Osteocyte (in vitro differentiated cells): ENCODE results near the gene SLC44A3. TPM values are rescaled to one million over a fixed set of nuclear protein-coding genes. Genes with fewer than 3 reads are reported as not detected.
A peak's percentile ranks its signal among the peaks of the same experiment; 100 is the strongest.

Source experiments
- DNase-seq: peaks from one replicate; pipeline ENCODE4 v3.0.0; 2021; ENCODE audit warnings: mixed read lengths; ENCODE audit not compliant: unreplicated experiment; ENCODE audit errors: extremely low spot score
- H3K27ac Mint-ChIP-seq: one replicate; pipeline ENCODE4 v1.8.0; 2021; ENCODE audit warnings: mild to moderate bottlenecking, mixed read lengths; ENCODE audit not compliant: unreplicated experiment
- H3K27me3 Mint-ChIP-seq: one replicate; pipeline ENCODE4 v1.8.0; 2021; ENCODE audit warnings: mixed read lengths; ENCODE audit not compliant: unreplicated experiment
- H3K36me3 Mint-ChIP-seq: one replicate; pipeline ENCODE4 v1.8.0; 2021; ENCODE audit warnings: mixed read lengths; ENCODE audit not compliant: unreplicated experiment
- H3K4me1 Mint-ChIP-seq: one replicate; pipeline ENCODE4 v1.8.0; 2021; ENCODE audit warnings: mixed read lengths; ENCODE audit not compliant: unreplicated experiment
- H3K4me3 Mint-ChIP-seq: one replicate; pipeline ENCODE4 v1.8.0; 2021; ENCODE audit warnings: mild to moderate bottlenecking, moderate library complexity, mixed read lengths; ENCODE audit not compliant: unreplicated experiment
- H3K9me3 Mint-ChIP-seq: one replicate; pipeline ENCODE4 v1.8.0; 2021; ENCODE audit warnings: mixed read lengths; ENCODE audit not compliant: unreplicated experiment
- total RNA-seq: library from RNA; stranded (reverse); gene quantifications from 2 replicates; pipeline ENCODE4 v1.2.1, GENCODE V29; 2021
- TF ChIP-seq, protein P1 (sequence below): fragments of 200-600 bp; sonication (generic); IDR thresholded peaks from 2 replicates; pipeline ENCODE4 v1.5.0; 2021; ENCODE audit warnings: antibody characterized with exemption, mild to moderate bottlenecking, moderate library complexity

Gene SLC44A3
- total RNA-seq, 1 donor from 2014 or later = 2.8 TPM

DNA sequence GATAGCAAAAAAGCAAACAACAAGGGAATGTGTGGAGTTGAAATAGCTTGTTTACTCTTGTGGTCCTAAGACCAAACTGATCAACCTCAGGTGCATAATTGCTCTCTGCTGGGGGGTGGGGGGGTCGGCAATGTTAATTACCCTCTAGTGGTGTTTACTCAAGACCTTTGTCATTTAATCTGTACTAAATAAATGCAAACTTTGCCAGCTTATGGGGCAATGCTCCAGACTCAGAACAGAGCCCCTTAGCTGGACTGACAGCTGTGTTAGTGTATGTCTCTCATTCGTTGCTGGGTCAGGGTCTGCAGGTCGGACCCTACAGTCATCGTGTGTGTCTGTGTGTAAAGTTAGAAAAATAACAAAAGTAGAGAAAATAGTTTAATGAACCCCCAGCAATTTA lies 7.2 kb upstream of the SLC44A3 start:
- H3K4me3 Mint-ChIP-seq = no peak overlapping the region
- H3K36me3 Mint-ChIP-seq = no peaks in the 10 kb centered on the region
- peaks cover 11% of the 10 kb centered on the region for H3K9me3 Mint-ChIP-seq
- no peaks in the 10 kb centered on the region for H3K4me1 Mint-ChIP-seq
- H3K27ac Mint-ChIP-seq = no peak overlapping the region
- TF ChIP-seq, protein P1, sequence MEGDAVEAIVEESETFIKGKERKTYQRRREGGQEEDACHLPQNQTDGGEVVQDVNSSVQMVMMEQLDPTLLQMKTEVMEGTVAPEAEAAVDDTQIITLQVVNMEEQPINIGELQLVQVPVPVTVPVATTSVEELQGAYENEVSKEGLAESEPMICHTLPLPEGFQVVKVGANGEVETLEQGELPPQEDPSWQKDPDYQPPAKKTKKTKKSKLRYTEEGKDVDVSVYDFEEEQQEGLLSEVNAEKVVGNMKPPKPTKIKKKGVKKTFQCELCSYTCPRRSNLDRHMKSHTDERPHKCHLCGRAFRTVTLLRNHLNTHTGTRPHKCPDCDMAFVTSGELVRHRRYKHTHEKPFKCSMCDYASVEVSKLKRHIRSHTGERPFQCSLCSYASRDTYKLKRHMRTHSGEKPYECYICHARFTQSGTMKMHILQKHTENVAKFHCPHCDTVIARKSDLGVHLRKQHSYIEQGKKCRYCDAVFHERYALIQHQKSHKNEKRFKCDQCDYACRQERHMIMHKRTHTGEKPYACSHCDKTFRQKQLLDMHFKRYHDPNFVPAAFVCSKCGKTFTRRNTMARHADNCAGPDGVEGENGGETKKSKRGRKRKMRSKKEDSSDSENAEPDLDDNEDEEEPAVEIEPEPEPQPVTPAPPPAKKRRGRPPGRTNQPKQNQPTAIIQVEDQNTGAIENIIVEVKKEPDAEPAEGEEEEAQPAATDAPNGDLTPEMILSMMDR = no peak
- no peak for DNase-seq
- H3K27me3 Mint-ChIP-seq = peaks cover 21% of the 10 kb centered on the region

DNA sequence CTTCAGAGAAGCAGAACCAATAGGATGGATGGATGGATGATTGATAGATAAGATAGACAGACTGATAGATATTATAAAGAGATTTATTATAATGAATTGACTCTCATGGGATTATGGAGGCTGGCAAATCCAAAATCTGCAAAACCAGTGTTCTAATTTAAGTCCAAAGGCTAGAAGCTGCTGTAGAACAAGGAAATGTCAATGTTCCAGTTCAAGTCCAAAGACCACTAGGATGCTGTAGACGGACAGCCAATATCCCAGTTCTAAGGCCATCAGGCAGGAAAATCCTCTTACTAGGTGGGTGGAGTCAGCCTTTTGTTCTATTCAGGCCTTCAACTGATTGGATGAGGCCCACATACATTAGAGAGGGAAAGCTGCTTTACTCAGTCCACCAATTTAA lies 4.1 kb upstream of the SLC44A3 start:
- no peaks in the 10 kb centered on the region for H3K36me3 Mint-ChIP-seq
- DNase-seq = no peak
- peaks cover 21% of the 10 kb centered on the region for H3K27me3 Mint-ChIP-seq
- TF ChIP-seq, protein P1 = no peak
- H3K9me3 Mint-ChIP-seq = peaks cover 11% of the 10 kb centered on the region
- no peak overlapping the region for H3K4me3 Mint-ChIP-seq
- no peak overlapping the region for H3K27ac Mint-ChIP-seq
- H3K4me1 Mint-ChIP-seq = peaks cover 3% of the 10 kb centered on the region

DNA sequence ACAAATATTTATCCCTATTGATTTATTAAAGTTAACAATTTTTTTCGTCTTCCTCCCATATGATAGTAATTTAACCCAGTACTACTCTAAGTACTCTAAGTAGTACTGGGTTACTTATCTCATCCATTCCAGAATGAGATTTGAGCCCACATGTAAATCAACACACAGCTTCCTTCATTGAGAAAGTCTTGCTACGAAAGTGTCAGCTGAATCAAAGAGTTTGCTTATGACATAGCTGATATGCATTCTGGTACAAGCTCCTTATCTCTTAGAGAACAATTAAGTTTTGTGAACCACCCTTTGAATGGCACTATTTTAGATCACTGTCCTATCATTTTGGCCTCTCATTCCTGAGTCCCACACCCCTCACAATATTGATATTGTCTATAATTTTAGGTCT lies 2.4 kb upstream of the SLC44A3 start:
- TF ChIP-seq, protein P1 = no peak
- H3K9me3 Mint-ChIP-seq = peaks cover 11% of the 10 kb centered on the region
- H3K4me1 Mint-ChIP-seq = peaks cover 4% of the 10 kb centered on the region
- peaks cover 21% of the 10 kb centered on the region for H3K27me3 Mint-ChIP-seq
- no peaks in the 10 kb centered on the region for H3K36me3 Mint-ChIP-seq
- no peak overlapping the region for H3K27ac Mint-ChIP-seq
- DNase-seq = no peak
- no peak overlapping the region for H3K4me3 Mint-ChIP-seq

DNA sequence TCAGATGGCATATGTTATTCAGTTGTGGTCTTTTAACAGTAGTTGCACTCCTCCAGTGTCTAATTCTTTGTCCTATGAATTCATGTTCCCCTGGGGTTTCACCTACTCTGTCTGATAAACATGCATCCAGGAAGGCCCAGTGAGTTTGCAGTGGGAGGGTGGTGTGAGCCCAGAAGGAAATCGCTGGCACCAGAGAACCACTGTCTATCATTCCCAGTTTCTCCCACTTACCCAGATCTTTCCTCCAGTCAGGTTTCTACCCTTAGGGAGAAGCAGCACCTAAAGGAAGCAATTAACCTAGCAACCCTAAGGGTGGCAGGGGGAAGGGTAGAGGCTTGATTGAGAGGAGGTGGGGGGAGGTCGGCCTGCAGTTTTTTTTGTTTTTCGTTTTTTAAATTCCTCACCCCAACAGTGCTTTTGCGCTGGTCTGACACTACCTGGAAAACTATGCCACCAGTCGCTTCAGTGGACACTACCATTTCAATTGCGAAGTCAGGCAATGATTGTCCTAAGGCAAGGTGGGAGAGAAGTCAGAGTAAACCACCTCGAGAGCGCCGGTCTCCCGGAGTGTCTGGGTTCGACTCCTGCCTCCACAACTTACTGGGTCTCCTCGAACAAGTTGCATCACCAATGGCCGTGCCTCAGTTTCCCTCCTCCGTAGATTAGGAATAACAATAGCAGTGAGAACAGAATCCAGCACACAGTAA lies 766 bp upstream of the SLC44A3 start:
- H3K4me3 Mint-ChIP-seq = peak overlapping the region; percentile 76
- H3K9me3 Mint-ChIP-seq = peaks cover 11% of the 10 kb centered on the region
- H3K27ac Mint-ChIP-seq = no peak overlapping the region
- H3K4me1 Mint-ChIP-seq = peaks cover 4% of the 10 kb centered on the region
- TF ChIP-seq, protein P1 = no peak
- H3K36me3 Mint-ChIP-seq = no peaks in the 10 kb centered on the region
- H3K27me3 Mint-ChIP-seq = peaks cover 12% of the 10 kb centered on the region
- no peak for DNase-seq

DNA sequence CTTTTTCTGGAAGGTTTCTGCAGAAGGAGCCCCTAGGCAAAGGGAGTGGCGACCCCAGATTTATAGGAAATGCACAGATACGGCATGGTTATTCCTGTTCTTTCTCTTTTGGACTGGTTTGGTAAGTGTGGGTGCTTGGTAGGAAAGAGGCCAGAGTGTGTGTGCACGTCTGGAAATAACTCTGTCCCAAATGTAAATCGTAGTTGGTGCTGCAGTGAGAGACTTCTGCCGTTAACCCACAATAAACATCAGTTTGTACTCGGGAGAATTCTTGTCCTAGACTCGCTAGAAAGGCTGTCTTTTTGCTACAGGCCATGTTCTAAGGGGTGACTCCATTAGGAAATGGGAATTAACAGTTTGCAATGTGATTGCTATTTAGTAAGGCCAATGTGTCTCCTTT lies 779 bp downstream of the SLC44A3 start:
- H3K27ac Mint-ChIP-seq = no peak overlapping the region
- DNase-seq = no peak
- peaks cover 3% of the 10 kb centered on the region for H3K27me3 Mint-ChIP-seq
- H3K9me3 Mint-ChIP-seq = peaks cover 11% of the 10 kb centered on the region
- TF ChIP-seq, protein P1 = no peak
- no peaks in the 10 kb centered on the region for H3K36me3 Mint-ChIP-seq
- peak overlapping the region; percentile 70 for H3K4me3 Mint-ChIP-seq
- peaks cover 4% of the 10 kb centered on the region for H3K4me1 Mint-ChIP-seq
